Esophagus muscularis mucosa (tissue), 4 donors: ENCODE measurements around the gene EVPL.

Source experiments
- CTCF ChIP-seq, 3 experiments: fragments of 200-600 bp in 2 of 3; fragments of 450-650 bp in 1 of 3; sonication (generic) in 2 of 3; IDR thresholded peaks; one replicate each; pipeline ENCODE4 v1.5.1; 2017 to 2019; ENCODE audit warnings: antibody characterized with exemption in 3 of 3, mild to moderate bottlenecking in 2 of 3, moderate library complexity in 1 of 3
- EP300 ChIP-seq: sonication (generic); formaldehyde crosslinking; IDR thresholded peaks from one replicate; pipeline ENCODE4 v1.6.1; 2017; ENCODE audit warnings: antibody characterized with exemption
- POLR2A ChIP-seq: fragments of 450-650 bp; IDR thresholded peaks from one replicate; pipeline ENCODE4 v1.6.1; 2017; ENCODE audit warnings: antibody characterized with exemption, moderate library complexity, mild to moderate bottlenecking, low read depth
- POLR2AphosphoS5 ChIP-seq, 2 donors: sonication (generic); formaldehyde crosslinking; IDR thresholded peaks; one replicate each; pipeline ENCODE4 v1.6.1; 2017; ENCODE audit warnings: antibody characterized with exemption in 2 of 2

- TF ChIP-seq CTCF (IDR thresholded peaks at IDR 0.05) = no peak
- TF ChIP-seq POLR2AphosphoS5 (IDR thresholded peaks at IDR 0.05) = no peak
- TF ChIP-seq POLR2A = no peak
- no peak for TF ChIP-seq EP300
Measured at GRCh38 chr17:76048711-76049110, 21.6 kb upstream of the EVPL start.
